ENCODE data around the gene STK11.

The STK11 gene

DNA sequence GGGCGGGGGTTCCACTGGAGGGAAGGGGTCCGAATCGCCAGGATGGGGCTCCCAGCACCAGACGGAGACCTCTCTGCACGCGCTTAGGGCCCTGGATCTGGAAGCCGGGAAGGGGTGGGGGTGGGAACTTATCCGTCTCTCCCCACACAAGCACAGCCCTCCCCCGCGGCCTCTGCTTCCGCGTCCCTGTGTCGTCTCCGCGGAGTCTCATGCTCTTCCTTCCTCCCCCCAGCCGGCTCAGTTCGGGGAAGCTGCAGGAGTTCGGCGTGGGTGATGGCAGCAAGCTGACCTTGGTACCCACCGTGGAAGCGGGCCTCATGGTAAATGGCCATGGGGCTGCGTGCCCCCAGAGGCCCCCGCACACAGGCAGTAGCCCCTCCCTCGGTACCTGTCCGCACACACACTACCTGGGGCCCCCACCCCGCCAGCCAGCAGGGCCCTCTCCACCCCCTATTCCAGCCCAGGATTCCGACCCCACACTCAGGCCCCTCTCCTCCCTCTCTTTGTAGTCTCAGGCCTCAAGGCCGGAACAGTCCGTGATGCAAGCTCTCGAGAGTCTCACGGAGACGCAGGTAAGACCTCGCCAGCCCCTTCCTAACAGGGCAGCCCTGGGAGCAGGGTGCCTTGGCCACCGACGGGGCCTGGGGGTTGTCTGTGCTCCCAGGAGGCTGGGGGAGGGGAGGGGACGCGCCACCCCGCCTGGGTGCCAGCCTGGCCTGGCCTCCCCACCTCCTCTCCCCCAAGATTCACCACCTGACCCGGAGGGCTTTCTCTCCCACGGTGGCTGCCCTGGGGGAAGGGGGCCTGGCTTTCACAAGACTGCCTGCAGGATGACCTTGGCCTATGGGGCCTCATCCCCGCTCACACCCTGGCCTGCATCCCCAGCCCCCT lies 46.0 kb downstream of the STK11 start:
- DNase-seq = no peak

DNA sequence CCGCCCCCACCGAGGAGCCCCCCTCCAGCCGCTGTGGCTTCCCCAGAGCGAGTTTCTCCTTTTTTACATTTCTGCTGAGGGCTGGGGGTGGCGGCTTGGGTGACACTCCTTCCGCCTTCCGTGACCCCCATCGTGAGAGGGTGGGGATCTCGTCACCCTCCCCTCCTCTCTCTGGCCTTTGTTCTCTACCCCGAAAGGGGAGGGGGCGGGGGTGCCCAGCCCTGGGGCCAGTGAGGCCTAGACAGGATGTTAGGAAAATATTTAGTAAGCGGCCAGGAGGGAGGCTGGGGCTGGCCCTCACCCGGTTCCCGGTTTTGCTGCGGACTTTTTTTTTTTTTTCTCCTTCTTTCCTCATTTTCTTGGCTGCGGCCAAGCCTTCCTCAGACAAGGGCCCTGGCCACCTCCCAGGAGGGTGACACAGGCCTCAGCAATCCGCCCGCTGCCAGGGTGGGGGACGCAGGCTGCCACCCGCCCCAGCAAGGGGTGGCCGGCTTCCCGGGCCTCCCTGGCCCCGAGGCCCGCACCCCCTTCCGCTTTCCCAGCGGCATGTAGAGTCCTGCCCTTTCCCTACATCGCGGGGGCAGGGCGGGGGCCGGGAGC lies 46.7 kb downstream of the STK11 start:
- no peak for DNase-seq

DNA sequence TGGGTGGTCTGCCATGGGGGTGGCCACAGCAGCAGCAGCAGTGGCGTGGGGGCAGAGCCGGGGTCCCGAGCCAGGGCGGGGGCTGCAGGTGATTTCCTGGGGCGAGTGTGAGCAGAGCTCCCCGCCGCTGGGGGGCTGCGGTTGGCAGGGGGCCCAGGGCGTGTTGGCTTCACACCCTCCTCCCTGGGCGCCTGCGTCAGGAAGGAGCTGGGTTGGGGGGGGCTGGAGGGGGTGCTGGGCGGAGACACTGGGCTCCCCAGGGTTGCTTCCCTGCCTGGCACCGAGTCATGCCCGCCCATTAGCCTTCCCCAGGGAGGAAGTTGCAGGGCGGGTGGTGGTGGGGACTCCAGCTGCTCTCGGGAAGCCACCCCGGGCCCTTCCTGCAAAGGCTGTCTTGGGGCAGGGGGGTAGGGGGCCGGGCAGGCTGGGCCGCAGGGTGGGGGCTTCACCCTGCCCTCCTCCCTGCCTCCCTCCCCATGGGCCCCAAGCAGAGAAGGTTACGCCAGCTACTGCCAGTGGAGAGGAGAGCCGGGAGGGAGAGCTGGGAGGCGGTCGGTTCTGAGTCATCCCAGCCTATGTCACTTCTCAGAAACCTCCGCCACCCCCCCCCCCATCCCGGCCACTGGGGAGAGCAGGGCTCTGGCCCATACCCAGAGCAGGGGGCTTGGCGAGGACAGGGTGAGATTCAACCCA lies 47.4 kb downstream of the STK11 start:
- DNase-seq = no peak

DNA sequence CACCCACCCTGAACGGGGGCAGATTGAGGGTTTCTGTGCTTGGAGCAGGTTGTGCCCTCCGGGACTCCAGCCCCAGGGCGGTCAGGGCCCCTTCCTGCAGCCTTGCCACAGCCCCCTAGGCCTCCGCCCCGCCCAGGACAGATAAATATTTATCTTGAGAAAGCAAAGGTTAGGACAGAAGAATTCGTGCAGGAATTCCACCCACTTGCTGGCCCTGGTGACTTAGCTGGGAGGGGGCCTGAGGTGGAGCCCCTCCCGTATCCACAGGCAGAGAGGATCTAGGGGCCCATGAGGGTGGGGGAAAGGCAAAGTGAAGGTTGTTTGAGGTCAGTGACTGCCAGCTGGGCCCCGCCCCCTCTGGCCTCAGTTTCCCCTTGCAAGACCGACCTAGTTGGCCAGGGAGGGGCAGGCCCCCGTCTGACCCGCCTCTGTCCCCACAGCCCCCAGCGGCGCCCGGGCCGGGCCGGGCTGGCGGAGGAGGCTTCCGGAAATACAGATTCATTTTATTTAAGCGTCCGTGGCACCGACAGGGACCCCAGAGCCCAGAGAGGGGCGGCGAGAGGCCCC lies 48.0 kb downstream of the STK11 start:
- no peak for DNase-seq

DNA sequence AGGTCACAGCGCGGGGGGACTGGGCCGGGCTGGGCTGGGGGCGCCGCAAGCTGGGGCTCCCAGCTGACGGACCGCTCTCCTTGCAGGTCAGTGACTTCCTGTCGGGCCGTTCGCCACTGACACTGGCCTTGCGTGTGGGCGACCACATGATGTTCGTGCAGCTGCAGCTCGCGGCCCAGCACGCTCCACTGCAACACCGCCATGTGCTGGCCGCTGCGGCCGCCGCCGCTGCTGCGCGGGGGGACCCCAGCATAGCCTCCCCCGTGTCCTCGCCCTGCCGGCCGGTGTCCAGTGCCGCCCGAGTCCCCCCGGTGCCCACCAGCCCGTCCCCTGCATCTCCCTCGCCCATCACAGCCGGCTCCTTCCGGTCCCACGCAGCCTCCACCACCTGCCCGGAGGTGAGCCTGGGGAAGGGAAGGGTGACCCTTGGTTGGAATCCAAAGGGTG lies 48.5 kb downstream of the STK11 start:
- no peak for DNase-seq

DNA sequence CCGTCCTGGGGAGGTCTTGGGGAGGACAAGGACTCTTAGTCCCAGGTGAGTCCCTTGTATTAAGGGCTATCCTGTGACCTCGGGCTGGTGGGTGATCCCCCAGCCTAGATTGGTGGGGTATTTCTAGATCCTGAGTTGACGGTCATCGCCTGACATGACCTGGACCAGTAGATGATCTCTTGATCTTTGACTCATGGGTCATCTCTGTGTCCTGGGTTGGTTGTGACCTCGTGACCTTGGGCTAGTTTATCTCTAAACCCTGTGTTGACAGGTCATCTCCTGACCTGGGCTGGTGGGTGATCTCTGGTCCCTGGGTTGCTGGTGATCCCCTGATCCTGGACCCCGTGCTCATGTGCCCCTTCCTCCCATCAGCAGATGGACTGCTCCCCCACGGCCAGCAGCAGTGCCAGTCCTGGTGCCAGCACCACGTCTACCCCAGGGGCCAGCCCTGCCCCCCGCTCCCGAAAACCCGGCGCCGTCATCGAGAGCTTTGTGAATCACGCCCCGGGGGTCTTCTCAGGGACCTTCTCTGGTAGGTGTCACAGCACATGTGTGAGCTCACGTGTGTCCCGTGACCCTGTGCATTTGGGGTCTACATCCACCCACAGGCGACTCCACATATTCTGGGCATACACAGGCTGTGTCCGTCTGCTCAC lies 49.1 kb downstream of the STK11 start:
- no peak for DNase-seq

- DNase-seq = no peak
These were observed 49.9 kb downstream of the STK11 start for GRCh38 chr19:1255186-1256161.

- DNase-seq = no peak
These were observed 51.3 kb downstream of the STK11 start for GRCh38 chr19:1256646-1257474.

DNA sequence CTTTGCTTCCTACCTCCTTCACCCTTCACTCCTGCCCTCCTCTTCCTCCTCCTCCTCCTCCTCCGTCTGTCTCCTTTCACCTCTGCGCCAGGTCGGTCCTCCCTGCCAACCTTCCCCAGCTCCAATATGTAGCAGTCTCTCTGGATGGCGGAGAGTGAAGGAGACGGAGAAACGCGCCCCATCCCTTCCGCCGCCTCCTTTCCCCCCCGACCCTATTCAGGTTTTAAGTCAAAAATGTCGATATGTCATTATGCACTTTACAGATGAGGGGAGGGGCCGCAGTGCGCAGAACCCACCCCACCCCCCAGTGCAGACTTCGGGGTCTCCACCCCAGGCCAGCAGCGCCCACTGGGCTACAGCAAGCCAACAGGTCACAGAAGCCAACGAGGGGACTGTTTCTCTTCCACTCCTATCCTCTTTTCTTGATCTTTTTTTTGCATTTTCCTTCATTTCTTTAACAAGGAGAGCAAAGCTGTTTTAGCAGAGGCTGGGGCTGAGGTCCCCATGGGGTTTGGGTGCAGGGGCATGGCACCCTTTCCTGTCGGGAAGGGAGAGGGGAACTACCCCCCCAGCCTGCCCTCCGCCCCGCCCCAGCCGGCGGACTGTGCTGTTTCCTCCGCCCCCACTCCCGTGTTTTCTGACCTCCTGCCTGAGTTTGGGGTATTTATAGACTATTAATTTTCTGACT lies 52.0 kb downstream of the STK11 start:
- DNase-seq = no peak

GRCh38 chr19:1258163-1258492 lies 52.5 kb downstream of the STK11 start:
- no peak for DNase-seq

DNA sequence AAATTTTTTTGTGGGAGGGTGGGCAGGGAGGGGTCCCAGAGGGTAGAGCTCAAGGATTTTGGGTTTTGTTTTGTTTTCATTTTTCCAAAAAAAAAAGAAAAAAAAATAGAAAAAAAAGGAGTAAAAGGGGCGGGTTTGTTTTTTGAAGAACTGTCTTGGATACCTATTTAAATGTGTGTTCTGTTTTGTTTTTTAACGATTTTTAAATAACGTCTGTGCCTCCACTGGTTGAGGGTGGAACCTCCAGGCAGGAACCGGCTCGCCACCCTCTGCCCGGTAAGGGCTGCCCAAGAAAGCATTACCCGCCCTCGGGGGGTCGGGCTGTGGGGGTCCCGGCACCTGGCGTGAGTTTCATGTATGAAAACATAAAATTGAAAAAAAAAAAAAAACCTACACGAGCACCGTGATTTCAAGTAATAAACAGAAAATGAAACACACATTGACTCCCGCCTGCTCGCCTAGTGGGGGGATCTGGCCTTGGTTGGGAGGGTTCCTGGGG lies 53.2 kb downstream of the STK11 start:
- no peak for DNase-seq

DNA sequence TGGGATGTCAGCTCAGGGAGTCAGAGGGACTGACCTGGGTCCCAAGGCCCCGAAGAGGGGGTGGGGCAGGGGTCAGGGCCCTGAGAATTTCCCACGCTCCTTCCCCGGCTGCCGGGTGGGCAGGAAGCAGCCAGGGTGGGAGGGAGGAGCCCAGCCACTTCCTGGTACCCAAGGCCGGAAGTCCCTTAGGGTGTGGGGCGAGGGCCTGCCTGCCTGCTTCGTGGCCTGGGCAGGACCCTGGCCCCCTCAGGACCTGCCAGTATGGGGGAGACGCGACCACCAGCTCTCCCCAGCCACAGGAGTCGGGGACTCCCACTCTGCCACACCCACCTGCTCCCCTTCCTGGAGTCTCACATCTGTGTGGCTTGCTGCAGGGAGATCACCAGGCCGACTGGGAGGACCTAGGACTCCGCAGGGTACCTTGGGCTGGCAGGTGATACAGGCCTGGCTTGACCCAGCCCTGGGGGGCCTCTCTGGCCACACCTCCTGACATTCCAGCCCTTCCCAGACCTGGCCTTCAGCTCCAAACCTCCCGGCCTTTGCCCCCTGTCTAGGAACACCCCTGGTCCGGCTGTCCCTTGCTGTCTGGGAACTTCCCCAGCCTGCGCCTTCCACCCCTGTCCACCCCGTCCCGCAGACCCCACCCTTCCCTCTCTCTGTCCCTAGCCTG lies 53.8 kb downstream of the STK11 start:
- no peak for DNase-seq

DNA sequence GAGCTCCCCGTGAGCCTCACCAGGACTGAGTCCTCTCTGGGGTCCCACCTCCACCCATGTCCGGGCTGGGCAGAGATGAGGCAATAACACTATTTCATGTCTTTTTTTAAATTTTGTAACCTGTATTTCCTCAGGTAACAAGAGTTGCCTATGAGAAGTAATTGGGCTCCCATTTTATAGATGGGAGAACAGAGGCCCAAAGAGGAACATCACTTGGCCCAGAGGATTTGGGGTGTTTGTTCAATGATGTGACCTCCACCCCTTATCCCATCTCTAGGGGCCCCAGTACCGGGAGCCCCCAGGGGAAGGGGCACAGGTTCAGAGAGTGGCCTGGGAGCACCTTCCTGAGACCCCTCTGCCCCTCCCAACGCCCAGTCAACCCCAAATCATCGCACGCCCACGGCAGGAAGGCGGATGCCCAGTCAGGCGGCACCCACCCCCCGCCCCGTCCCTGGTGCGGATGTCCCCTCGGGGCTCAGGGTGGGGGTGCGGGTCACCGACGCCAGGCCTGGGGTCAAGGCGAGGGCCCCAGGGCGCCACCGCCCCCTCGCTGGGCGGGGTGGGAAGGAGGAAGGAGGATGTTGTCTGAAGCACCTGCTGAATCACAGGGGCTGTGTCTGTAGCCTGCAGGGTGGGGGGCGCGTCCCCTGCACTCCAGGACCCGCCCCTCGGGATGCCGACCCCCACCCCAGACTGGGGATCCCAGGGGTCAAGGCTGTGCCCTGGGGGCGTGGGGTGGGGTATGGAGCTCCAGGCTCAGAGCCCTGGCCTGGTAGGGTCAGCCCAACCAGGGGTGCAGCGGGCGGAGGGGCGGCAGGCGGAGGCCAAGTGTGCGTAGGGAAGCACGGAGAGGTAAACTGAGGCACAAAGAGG lies 54.5 kb downstream of the STK11 start:
- no peak for DNase-seq

- peak; percentile 71 for DNase-seq
These were observed 55.4 kb downstream of the STK11 start for GRCh38 chr19:1260749-1261537.

- DNase-seq = no peak
These were observed 55.9 kb downstream of the STK11 start for GRCh38 chr19:1261538-1261797.

DNA sequence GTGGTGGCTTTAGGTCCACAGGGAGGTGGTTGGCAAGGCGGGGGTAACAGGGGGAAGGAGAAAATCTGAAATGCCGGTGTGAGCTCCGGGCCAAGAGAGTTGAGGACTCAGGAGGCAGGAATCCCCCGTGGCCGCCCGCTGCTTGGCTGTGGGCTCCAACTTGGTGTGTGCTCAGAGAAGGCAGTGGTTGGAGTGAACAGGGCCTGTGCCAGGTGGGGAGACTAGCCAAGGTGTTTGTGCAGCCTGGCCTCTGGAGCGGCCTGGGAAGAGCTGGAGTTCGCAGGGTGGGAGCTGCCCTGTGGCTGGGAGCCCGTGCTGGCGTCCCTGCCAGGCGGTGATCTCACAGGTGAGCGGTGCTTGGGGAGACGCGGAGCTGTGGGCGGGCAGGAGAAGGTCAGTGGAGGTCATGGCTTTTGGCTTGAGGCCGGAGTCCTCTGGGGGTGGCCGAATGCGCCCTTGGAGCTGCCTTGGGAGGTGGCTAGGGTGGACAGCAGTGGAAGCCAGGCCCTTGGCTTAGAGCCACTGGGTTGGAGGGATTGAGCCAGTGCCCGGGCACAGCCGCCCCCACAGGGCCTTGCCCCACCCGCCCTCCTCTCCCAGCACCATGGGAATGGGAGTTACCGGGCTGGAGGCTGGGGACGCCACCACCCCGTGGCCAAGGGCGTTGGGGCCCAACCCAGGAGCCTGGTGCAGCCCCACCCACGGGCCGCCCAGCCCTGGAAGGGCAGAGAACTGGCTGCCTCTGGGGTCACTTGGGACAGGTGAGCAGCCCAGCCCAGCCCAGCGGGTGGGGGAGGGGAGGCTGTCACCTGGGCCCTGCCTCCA lies 56.4 kb downstream of the STK11 start:
- DNase-seq = no peak

GRCh38 chr19:1262623-1263123 lies 57.1 kb downstream of the STK11 start:
- DNase-seq = no peak

All from NCI-H748 treated with DMSO at 0.1 percent for 48 hours (cell line).